GM23338 (cell line): ENCODE measurements around the gene WNK1. TPM values are rescaled to one million over a fixed set of nuclear protein-coding genes. Genes with fewer than 3 reads are reported as not detected.

Experiments
- ATAC-seq: fragments of 200-7000 bp; cut with Tn5 transposase; 3 replicates; pipeline ENCODE4 v1.9.1; 2020
- DNase-seq: peaks from one replicate; pipeline ENCODE4 v3.0.0-alpha.2; 2015; ENCODE audit warnings: low spot score
- H2AFZ ChIP-seq: fragments of 200-600 bp; sonication (generic); 2 replicates; pipeline ENCODE4 v1.8.0; 2016; ENCODE audit warnings: antibody characterized with exemption, mild to moderate bottlenecking, moderate library complexity
- H3F3A ChIP-seq: fragments of 200-600 bp; sonication (generic); replicated peaks from 2 replicates; pipeline ENCODE4 v1.8.0; 2017; ENCODE audit warnings: antibody characterized with exemption, mixed run types, low read depth
- H3K27ac ChIP-seq: fragments of 200-600 bp; sonication (generic); 2 replicates; pipeline ENCODE4 v1.6.1; 2016; ENCODE audit warnings: low read depth
- H3K27me3 ChIP-seq: fragments of 200-600 bp; sonication (generic); 2 replicates; pipeline ENCODE4 v1.8.0; 2016; ENCODE audit warnings: mild to moderate bottlenecking, mixed run types, moderate library complexity; ENCODE audit not compliant: insufficient read depth
- H3K36me3 ChIP-seq: fragments of 200-600 bp; sonication (generic); 2 replicates; pipeline ENCODE4 v1.8.0; 2016; ENCODE audit warnings: mild to moderate bottlenecking; ENCODE audit not compliant: insufficient read depth
- H3K4me1 ChIP-seq: fragments of 200-600 bp; sonication (generic); 2 replicates; pipeline ENCODE4 v1.8.0; 2016; ENCODE audit warnings: mild to moderate bottlenecking, moderate library complexity; ENCODE audit not compliant: insufficient read depth
- H3K4me2 ChIP-seq: fragments of 200-600 bp; sonication (generic); 2 replicates; pipeline ENCODE4 v1.7.1; 2017; ENCODE audit warnings: mixed run types
- H3K4me3 ChIP-seq: fragments of 200-600 bp; sonication (generic); 2 replicates; pipeline ENCODE4 v1.6.1; 2016; ENCODE audit warnings: mixed run types
- H3K79me2 ChIP-seq: fragments of 200-600 bp; sonication (generic); replicated peaks from 2 replicates; pipeline ENCODE4 v1.8.0; 2017; ENCODE audit warnings: mild to moderate bottlenecking; ENCODE audit not compliant: insufficient read depth
- H3K9me2 ChIP-seq: fragments of 200-600 bp; sonication (generic); 2 replicates; pipeline ENCODE4 v1.8.0; 2017; ENCODE audit not compliant: insufficient read depth
- H4K20me1 ChIP-seq: fragments of 200-600 bp; sonication (generic); replicated peaks from 2 replicates; pipeline ENCODE4 v1.8.0; 2017; ENCODE audit warnings: mild to moderate bottlenecking; ENCODE audit not compliant: insufficient read depth
- H3K27ac Mint-ChIP-seq: 2 replicates; pipeline ENCODE4 v1.8.0; 2020; ENCODE audit warnings: inconsistent platforms, mild to moderate bottlenecking, moderate library complexity, mixed read lengths
- H3K27me3 Mint-ChIP-seq: 3 replicates; pipeline ENCODE4 v1.8.0; 2022; ENCODE audit warnings: low read depth, mild to moderate bottlenecking, moderate library complexity, mixed read lengths, inconsistent platforms; ENCODE audit not compliant: insufficient read depth, poor library complexity
- H3K36me3 Mint-ChIP-seq: 3 replicates; pipeline ENCODE4 v1.8.0; 2021; ENCODE audit warnings: low read depth, mild to moderate bottlenecking, inconsistent platforms, moderate library complexity, mixed read lengths
- H3K4me1 Mint-ChIP-seq: 3 replicates; pipeline ENCODE4 v1.8.0; 2020; ENCODE audit warnings: mild to moderate bottlenecking, inconsistent platforms, mixed read lengths
- H3K4me3 Mint-ChIP-seq: 3 replicates; pipeline ENCODE4 v1.8.0; 2021; ENCODE audit warnings: moderate library complexity, mild to moderate bottlenecking, inconsistent platforms, mixed read lengths
- H3K9me3 Mint-ChIP-seq: 3 replicates; pipeline ENCODE4 v1.8.0; 2020; ENCODE audit warnings: moderate library complexity, mild to moderate bottlenecking, inconsistent platforms, mixed read lengths
- CREB1 ChIP-seq: fragments of 250-450 bp; sonication (Bioruptor Pico); IDR thresholded peaks from 2 replicates; pipeline ENCODE4 v1.5.0; 2020; ENCODE audit warnings: low read depth, mild to moderate bottlenecking, moderate library complexity
- CTCF ChIP-seq, 2 experiments: fragments of 200-600 bp in 1 of 2; sonication (generic) in 1 of 2; conservative IDR thresholded peaks; 2 replicates each; pipeline versions ENCODE4 v1.5.1 to v1.6.1; 2016 to 2017; ENCODE audit warnings: antibody characterized with exemption in 2 of 2, low read depth in 2 of 2, mild to moderate bottlenecking in 2 of 2, moderate library complexity in 1 of 2
- ETS1 ChIP-seq: IDR thresholded peaks from 2 replicates; pipeline ENCODE4 v1.6.1; 2016; ENCODE audit warnings: antibody characterized with exemption
- EZH2 ChIP-seq: fragments of 200-600 bp; sonication (generic); IDR thresholded peaks from one replicate; pipeline ENCODE4 v1.8.0; 2017; ENCODE audit warnings: antibody characterized with exemption, mild to moderate bottlenecking, low read depth; ENCODE audit not compliant: unreplicated experiment
- EZH2phosphoT487 ChIP-seq: fragments of 200-600 bp; sonication (generic); IDR thresholded peaks from one replicate; pipeline ENCODE4 v1.8.1; 2018; ENCODE audit warnings: antibody characterized with exemption; ENCODE audit not compliant: unreplicated experiment
- POLR2AphosphoS5 ChIP-seq: IDR thresholded peaks from 2 replicates; pipeline ENCODE4 v1.6.1; 2016; ENCODE audit warnings: antibody characterized with exemption, low read depth
- REST ChIP-seq: IDR thresholded peaks from one replicate; pipeline ENCODE4 v1.6.1; 2018; ENCODE audit warnings: antibody characterized with exemption; ENCODE audit not compliant: unreplicated experiment
- STAT1 ChIP-seq: IDR thresholded peaks from one replicate; pipeline ENCODE4 v1.6.1; 2016; ENCODE audit warnings: antibody characterized with exemption; ENCODE audit not compliant: unreplicated experiment
- ZNF114 ChIP-seq: fragments of 250-450 bp; sonication (Bioruptor Pico); IDR thresholded peaks from 2 replicates; pipeline ENCODE4 v1.5.0; 2020; ENCODE audit warnings: mild to moderate bottlenecking, moderate library complexity
- ZNF331 ChIP-seq: fragments of 250-450 bp; sonication (Bioruptor Pico); IDR thresholded peaks from 2 replicates; pipeline ENCODE4 v1.5.0; 2020; ENCODE audit warnings: low read depth, mild to moderate bottlenecking, moderate library complexity
- polyA plus RNA-seq: library from polyadenylated mRNA; unstranded; fragments of >200 nt; fragmentation: Nextera tagmentation; extraction: Ambion mirVana; gene quantifications from 2 replicates; pipeline ENCODE4 v1.2.1, GENCODE V29; 2016
- total RNA-seq: library from RNA; depleted of rRNA; stranded (reverse); fragments of >200 nt; shearing (Covaris generic); gene quantifications from 2 replicates; pipeline ENCODE4 v1.2.3, GENCODE V29; 2014

WNK1 gene
- total and polyA plus RNA-seq, 2 experiments from 2014 or later, result 86.8 to 114 TPM

GRCh38 chr12:793711-794110, 41.3 kb downstream of the WNK1 start:
- no peak overlapping the region for H3K27ac ChIP-seq
- H3K27me3 ChIP-seq, result no peaks in the 10 kb centered on the region
- peaks cover 6% of the 10 kb centered on the region; the same call in 1 of the 2 replicates for H3K4me1 ChIP-seq
- peaks cover 100% of the 10 kb centered on the region for H3K79me2 ChIP-seq
- Mint-ChIP-seq H3K9me3 (no peaks in the 10 kb centered on the region), H3K4me1 (peaks cover 36% of the 10 kb centered on the region), H3K4me3 (no peak overlapping the region), H3K27ac (no peak overlapping the region), H3K27me3 (no peaks in the 10 kb centered on the region), H3K36me3 (no peaks in the 10 kb centered on the region)
- no peak overlapping the region for H3K4me3 ChIP-seq
- no peak for ATAC-seq
- peaks cover 30% of the 10 kb centered on the region for H4K20me1 ChIP-seq
- H3K4me2 ChIP-seq, result no peak overlapping the region
- no peak for TF ChIP-seq CTCF (conservative IDR thresholded peaks at IDR 0.05; ENCODE audit: low read depth in 2 of 2)
- TF ChIP-seq CREB1 (CRISPR knock-in tag), result no peak
- no peak for TF ChIP-seq ZNF114
- DNase-seq, result no peak
- no peaks in the 10 kb centered on the region for H3K36me3 ChIP-seq
- H3K9me2 ChIP-seq, result no peaks in the 10 kb centered on the region
- H3F3A ChIP-seq, result no peaks in the 10 kb centered on the region
- no peak overlapping the region for H2AFZ ChIP-seq

GRCh38 chr12:795305-795704, 42.9 kb downstream of the WNK1 start:
- no peaks in the 10 kb centered on the region for H3K36me3 ChIP-seq
- no peak for ATAC-seq
- no peaks in the 10 kb centered on the region for H3K9me3 Mint-ChIP-seq
- H3K4me2 ChIP-seq, result no peak overlapping the region
- no peak for DNase-seq
- peaks cover 19% of the 10 kb centered on the region; the same call in 1 of the 2 replicates for H4K20me1 ChIP-seq
- no peak overlapping the region for H3K4me3 ChIP-seq
- peaks cover 100% of the 10 kb centered on the region for H3K79me2 ChIP-seq
- peaks cover 30% of the 10 kb centered on the region for H3K4me1 Mint-ChIP-seq
- no peak overlapping the region for H3K27ac ChIP-seq
- no peak overlapping the region for H2AFZ ChIP-seq
- no peak overlapping the region for H3K4me3 Mint-ChIP-seq
- H3K4me1 ChIP-seq, result peaks cover 7% of the 10 kb centered on the region
- H3F3A ChIP-seq, result no peaks in the 10 kb centered on the region
- no peaks in the 10 kb centered on the region for H3K9me2 ChIP-seq
- H3K27ac Mint-ChIP-seq, result no peak overlapping the region
- no peaks in the 10 kb centered on the region for H3K36me3 Mint-ChIP-seq
- H3K27me3 Mint-ChIP-seq, result no peaks in the 10 kb centered on the region
- H3K27me3 ChIP-seq, result no peaks in the 10 kb centered on the region
- no peak for TF ChIP-seq EZH2
- no peak for TF ChIP-seq ZNF114
- TF ChIP-seq CREB1 (CRISPR knock-in tag), result no peak
- no peak for TF ChIP-seq EZH2phosphoT487
- no peak for TF ChIP-seq REST
- TF ChIP-seq POLR2AphosphoS5, result no peak
- TF ChIP-seq STAT1, result no peak
- no peak for TF ChIP-seq ETS1
- no peak for TF ChIP-seq ZNF331 (CRISPR knock-in tag)
